ENCODE data around the gene EXOC8. TPM values are rescaled to one million over a fixed set of nuclear protein-coding genes. Genes with fewer than 3 reads are reported as not detected.
A peak's percentile ranks its signal among the peaks of the same experiment; 100 is the strongest.

Gene EXOC8
- polyA plus RNA-seq, 2 of the 4 experiments (the other 2 are of a cell fraction), result 7.7 to 9.8 TPM

DNA sequence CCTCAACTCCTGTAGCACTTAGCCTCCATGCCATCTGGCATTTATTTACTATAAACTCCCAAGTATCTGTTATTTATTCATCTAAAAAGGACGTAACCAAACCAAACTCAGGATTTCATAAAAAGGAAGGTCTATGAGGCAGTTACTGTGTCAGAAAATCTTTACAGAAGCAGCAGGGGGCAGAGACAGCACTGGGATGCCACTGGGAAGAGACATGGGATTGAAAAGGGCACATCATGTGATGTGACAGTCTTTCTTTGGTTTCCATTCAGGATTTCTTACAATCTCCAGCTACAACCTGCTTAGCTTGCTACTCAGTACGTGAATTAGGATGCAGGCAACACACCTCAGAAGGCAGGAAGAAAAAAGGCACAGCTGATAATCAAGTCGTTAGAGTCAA, 31.6 kb upstream of the EXOC8 start:
- H3K4me1 ChIP-seq, result peaks cover 15% of the 10 kb centered on the region; the same call in 2 of the 3 replicates
- H3K4me2 ChIP-seq, result no peak overlapping the region
- POLR2A ChIA-PET, result no interaction called here
- H3K27ac ChIP-seq, result no peak overlapping the region
- CTCF ChIA-PET, result interaction anchor here (0.6 to 3.6 kb wide), 6 partner anchors 8 to 221 kb away, joined by 4 to 18 read pairs (median 6); no protein-coding TSS in a partner anchor
- DNase-seq (ENCODE audit: low read depth in 1 of 2, low spot score in 1 of 2) (no peak), ATAC-seq (peak in 1 of 2 experiments; percentile 67; a peak in 3 of 6 replicates), FAIRE-seq (no peak)
- 92% methylated on average over 3 of the region's 3 CpGs for WGBS (ENCODE audit: missing lambda C conversion rate)
- H3K9me3 ChIP-seq, result no peaks in the 10 kb centered on the region
- TF ChIP-seq RAD21 (conservative IDR thresholded peaks at IDR 0.05 in 1 of 2, IDR thresholded peaks at IDR 0.05 in 1 of 2), result peak; percentile 48 to 50; a peak in 4 of 5 replicates
- TF ChIP-seq TFCP2L1 (CRISPR knock-in tag; IDR thresholded peaks at IDR 0.05), result no peak
- peak; percentile 16; the same call in 1 of the 3 replicates for TF ChIP-seq SMC3 (IDR thresholded peaks at IDR 0.05)
- H3K4me3 ChIP-seq, result no peak overlapping the region

DNA sequence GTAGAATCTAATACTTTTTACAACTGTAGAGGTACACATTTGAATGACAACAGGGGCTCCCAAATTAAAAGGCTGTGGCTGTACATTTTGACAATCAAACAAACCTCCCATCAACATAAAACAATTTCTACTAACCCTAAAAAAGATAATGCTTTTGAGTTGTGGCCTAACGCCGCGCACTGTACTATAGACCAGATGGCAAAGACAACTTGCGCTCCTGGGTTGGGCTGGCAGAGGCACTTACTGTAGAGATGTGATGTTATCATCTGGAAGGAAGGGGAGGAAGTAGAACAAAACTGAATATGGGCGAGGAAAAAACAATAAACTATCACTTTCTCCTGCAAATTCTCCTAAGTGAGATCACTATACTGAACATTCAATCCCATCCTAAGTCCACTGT, 26.5 kb upstream of the EXOC8 start:
- Histone ChIP-seq H3K27ac (no peak overlapping the region), H3K4me1 (peaks cover 11% of the 10 kb centered on the region), H3K4me3 (no peak overlapping the region), H3K9me3 (no peaks in the 10 kb centered on the region), H3K4me2 (no peak overlapping the region)
- ChIA-PET CTCF (interaction anchor here (0.6 to 4.0 kb wide), 4 partner anchors 13 to 227 kb away, joined by 3 to 22 read pairs (median 4); no protein-coding TSS in a partner anchor), POLR2A (no interaction called here)
- ATAC-seq, result no peak
- TF ChIP-seq EP300 (IDR thresholded peaks at IDR 0.05), result no peak
- no peak for TF ChIP-seq SREBF2 (IDR thresholded peaks at IDR 0.05)
- TF ChIP-seq HOXA7 (CRISPR knock-in tag; IDR thresholded peaks at IDR 0.05), result no peak
- TF ChIP-seq, protein P1, sequence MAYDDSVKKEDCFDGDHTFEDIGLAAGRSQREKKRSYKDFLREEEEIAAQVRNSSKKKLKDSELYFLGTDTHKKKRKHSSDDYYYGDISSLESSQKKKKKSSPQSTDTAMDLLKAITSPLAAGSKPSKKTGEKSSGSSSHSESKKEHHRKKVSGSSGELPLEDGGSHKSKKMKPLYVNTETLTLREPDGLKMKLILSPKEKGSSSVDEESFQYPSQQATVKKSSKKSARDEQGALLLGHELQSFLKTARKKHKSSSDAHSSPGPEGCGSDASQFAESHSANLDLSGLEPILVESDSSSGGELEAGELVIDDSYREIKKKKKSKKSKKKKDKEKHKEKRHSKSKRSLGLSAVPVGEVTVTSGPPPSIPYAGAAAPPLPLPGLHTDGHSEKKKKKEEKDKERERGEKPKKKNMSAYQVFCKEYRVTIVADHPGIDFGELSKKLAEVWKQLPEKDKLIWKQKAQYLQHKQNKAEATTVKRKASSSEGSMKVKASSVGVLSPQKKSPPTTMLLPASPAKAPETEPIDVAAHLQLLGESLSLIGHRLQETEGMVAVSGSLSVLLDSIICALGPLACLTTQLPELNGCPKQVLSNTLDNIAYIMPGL (CRISPR knock-in tag; IDR thresholded peaks at IDR 0.05; ENCODE audit: borderline replicate concordance), result no peak
- TF ChIP-seq JUNB (IDR thresholded peaks at IDR 0.05), result no peak
- TF ChIP-seq, protein P2, sequence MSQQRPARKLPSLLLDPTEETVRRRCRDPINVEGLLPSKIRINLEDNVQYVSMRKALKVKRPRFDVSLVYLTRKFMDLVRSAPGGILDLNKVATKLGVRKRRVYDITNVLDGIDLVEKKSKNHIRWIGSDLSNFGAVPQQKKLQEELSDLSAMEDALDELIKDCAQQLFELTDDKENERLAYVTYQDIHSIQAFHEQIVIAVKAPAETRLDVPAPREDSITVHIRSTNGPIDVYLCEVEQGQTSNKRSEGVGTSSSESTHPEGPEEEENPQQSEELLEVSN (IDR thresholded peaks at IDR 0.05; ENCODE audit: borderline replicate concordance, low read depth), result no peak
- no peak for TF ChIP-seq FOSL2 (IDR thresholded peaks at IDR 0.05)
- no peak for TF ChIP-seq FOSL2 (CRISPR knock-in tag; IDR thresholded peaks at IDR 0.05)
- no peak for TF ChIP-seq CBX2 (IDR thresholded peaks at IDR 0.05; ENCODE audit: borderline replicate concordance, low read depth)
- no peak for TF ChIP-seq RFX5 (IDR thresholded peaks at IDR 0.05)
- TF ChIP-seq, protein P3, sequence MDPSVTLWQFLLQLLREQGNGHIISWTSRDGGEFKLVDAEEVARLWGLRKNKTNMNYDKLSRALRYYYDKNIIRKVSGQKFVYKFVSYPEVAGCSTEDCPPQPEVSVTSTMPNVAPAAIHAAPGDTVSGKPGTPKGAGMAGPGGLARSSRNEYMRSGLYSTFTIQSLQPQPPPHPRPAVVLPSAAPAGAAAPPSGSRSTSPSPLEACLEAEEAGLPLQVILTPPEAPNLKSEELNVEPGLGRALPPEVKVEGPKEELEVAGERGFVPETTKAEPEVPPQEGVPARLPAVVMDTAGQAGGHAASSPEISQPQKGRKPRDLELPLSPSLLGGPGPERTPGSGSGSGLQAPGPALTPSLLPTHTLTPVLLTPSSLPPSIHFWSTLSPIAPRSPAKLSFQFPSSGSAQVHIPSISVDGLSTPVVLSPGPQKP (IDR thresholded peaks at IDR 0.05; ENCODE audit: low read depth, low read length), result no peak
- no peak for TF ChIP-seq HOXB13 (CRISPR knock-in tag; IDR thresholded peaks at IDR 0.05; ENCODE audit: low read depth)
- TF ChIP-seq, protein P4, sequence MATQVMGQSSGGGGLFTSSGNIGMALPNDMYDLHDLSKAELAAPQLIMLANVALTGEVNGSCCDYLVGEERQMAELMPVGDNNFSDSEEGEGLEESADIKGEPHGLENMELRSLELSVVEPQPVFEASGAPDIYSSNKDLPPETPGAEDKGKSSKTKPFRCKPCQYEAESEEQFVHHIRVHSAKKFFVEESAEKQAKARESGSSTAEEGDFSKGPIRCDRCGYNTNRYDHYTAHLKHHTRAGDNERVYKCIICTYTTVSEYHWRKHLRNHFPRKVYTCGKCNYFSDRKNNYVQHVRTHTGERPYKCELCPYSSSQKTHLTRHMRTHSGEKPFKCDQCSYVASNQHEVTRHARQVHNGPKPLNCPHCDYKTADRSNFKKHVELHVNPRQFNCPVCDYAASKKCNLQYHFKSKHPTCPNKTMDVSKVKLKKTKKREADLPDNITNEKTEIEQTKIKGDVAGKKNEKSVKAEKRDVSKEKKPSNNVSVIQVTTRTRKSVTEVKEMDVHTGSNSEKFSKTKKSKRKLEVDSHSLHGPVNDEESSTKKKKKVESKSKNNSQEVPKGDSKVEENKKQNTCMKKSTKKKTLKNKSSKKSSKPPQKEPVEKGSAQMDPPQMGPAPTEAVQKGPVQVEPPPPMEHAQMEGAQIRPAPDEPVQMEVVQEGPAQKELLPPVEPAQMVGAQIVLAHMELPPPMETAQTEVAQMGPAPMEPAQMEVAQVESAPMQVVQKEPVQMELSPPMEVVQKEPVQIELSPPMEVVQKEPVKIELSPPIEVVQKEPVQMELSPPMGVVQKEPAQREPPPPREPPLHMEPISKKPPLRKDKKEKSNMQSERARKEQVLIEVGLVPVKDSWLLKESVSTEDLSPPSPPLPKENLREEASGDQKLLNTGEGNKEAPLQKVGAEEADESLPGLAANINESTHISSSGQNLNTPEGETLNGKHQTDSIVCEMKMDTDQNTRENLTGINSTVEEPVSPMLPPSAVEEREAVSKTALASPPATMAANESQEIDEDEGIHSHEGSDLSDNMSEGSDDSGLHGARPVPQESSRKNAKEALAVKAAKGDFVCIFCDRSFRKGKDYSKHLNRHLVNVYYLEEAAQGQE (IDR thresholded peaks at IDR 0.05), result no peak
- TF ChIP-seq TP53 (CRISPR knock-in tag; IDR thresholded peaks at IDR 0.05), result no peak
- no peak for DNase-seq (ENCODE audit: low read depth in 1 of 2, low spot score in 1 of 2)
- WGBS (ENCODE audit: missing lambda C conversion rate), result 94% methylated on average over 5 of the region's 5 CpGs
- FAIRE-seq, result no peak
